Measurements from ENCODE around the gene IGSF22. TPM values are rescaled to one million over a fixed set of nuclear protein-coding genes. Genes with fewer than 3 reads are reported as not detected.

The IGSF22 gene
- total RNA-seq, 1 donor from 2014 or later = 7.3 TPM

GRCh38 chr11:18705651-18706281 lies 20.2 kb downstream of the IGSF22 start:
- Histone ChIP-seq H3K9ac (ENCODE audit: low read depth in 1 of 3, low read length in 3 of 3) (peak overlapping the region; percentile 51 to 72 (median 63)), H3K36me3 (ENCODE audit: control insufficient read depth in 3 of 3, insufficient read depth in 3 of 3, low read length in 3 of 3) (peaks cover 6 to 14% (median 12%) of the 10 kb centered on the region in 3 donors), H3K4me1 (ENCODE audit: control insufficient read depth in 3 of 3, insufficient read depth in 3 of 3, low read length in 3 of 3) (peaks cover 13 to 31% (median 27%) of the 10 kb centered on the region in 3 donors), H3K9me3 (ENCODE audit: control insufficient read depth in 3 of 3, low read length in 3 of 3) (no peaks in the 10 kb centered on the region), H3K27ac (ENCODE audit: low read depth, low read length) (no peak overlapping the region), H3K27me3 (ENCODE audit: control insufficient read depth in 3 of 3, insufficient read depth in 3 of 3, low read length in 3 of 3) (peaks cover 0 to 19% (median 9%) of the 10 kb centered on the region in 3 donors), H3K4me3 (ENCODE audit: low read length in 3 of 3) (peak overlapping the region; percentile 80 to 85 (median 80))

- Histone ChIP-seq H3K9ac (ENCODE audit: low read depth in 1 of 3, low read length in 3 of 3) (no peak overlapping the region), H3K36me3 (ENCODE audit: control insufficient read depth in 3 of 3, insufficient read depth in 3 of 3, low read length in 3 of 3) (peaks cover 6 to 14% (median 12%) of the 10 kb centered on the region in 3 donors), H3K27ac (ENCODE audit: low read depth, low read length) (no peak overlapping the region), H3K4me1 (ENCODE audit: control insufficient read depth in 3 of 3, insufficient read depth in 3 of 3, low read length in 3 of 3) (peaks cover 20 to 41% (median 37%) of the 10 kb centered on the region in 3 donors), H3K9me3 (ENCODE audit: control insufficient read depth in 3 of 3, low read length in 3 of 3) (no peaks in the 10 kb centered on the region), H3K27me3 (ENCODE audit: control insufficient read depth in 3 of 3, insufficient read depth in 3 of 3, low read length in 3 of 3) (peaks cover 0 to 17% (median 9%) of the 10 kb centered on the region in 3 donors), H3K4me3 (ENCODE audit: low read length in 3 of 3) (no peak overlapping the region)
These were observed 21.3 kb downstream of the IGSF22 start for GRCh38 chr11:18704698-18705097.

- peaks cover 25 to 47% (median 42%) of the 10 kb centered on the region in 3 donors for H3K4me1 ChIP-seq (ENCODE audit: control insufficient read depth in 3 of 3, insufficient read depth in 3 of 3, low read length in 3 of 3)
- peak overlapping the region in 1 of 3 donors; percentile 20 for H3K9ac ChIP-seq (ENCODE audit: low read depth in 1 of 3, low read length in 3 of 3)
- no peak overlapping the region for H3K4me3 ChIP-seq (ENCODE audit: low read length in 3 of 3)
- no peaks in the 10 kb centered on the region for H3K9me3 ChIP-seq (ENCODE audit: control insufficient read depth in 3 of 3, low read length in 3 of 3)
- H3K27me3 ChIP-seq (ENCODE audit: control insufficient read depth in 3 of 3, insufficient read depth in 3 of 3, low read length in 3 of 3) = peaks cover 0 to 17% (median 9%) of the 10 kb centered on the region in 3 donors
- H3K27ac ChIP-seq (ENCODE audit: low read depth, low read length) = no peak overlapping the region
- H3K36me3 ChIP-seq (ENCODE audit: control insufficient read depth in 3 of 3, insufficient read depth in 3 of 3, low read length in 3 of 3) = peaks cover 6 to 14% (median 12%) of the 10 kb centered on the region in 3 donors
These were observed 21.8 kb downstream of the IGSF22 start for GRCh38 chr11:18704045-18704645.

GRCh38 chr11:18703001-18703763 lies 22.8 kb downstream of the IGSF22 start:
- Histone ChIP-seq H3K9ac (ENCODE audit: low read depth in 1 of 3, low read length in 3 of 3) (no peak overlapping the region), H3K4me1 (ENCODE audit: control insufficient read depth in 3 of 3, insufficient read depth in 3 of 3, low read length in 3 of 3) (peaks cover 27 to 50% (median 46%) of the 10 kb centered on the region in 3 donors), H3K27ac (ENCODE audit: low read depth, low read length) (no peak overlapping the region), H3K36me3 (ENCODE audit: control insufficient read depth in 3 of 3, insufficient read depth in 3 of 3, low read length in 3 of 3) (peaks cover 6 to 14% (median 12%) of the 10 kb centered on the region in 3 donors), H3K4me3 (ENCODE audit: low read length in 3 of 3) (no peak overlapping the region), H3K9me3 (ENCODE audit: control insufficient read depth in 3 of 3, low read length in 3 of 3) (no peaks in the 10 kb centered on the region), H3K27me3 (ENCODE audit: control insufficient read depth in 3 of 3, insufficient read depth in 3 of 3, low read length in 3 of 3) (peaks cover 0 to 16% (median 9%) of the 10 kb centered on the region in 3 donors)

- Histone ChIP-seq H3K9me3 (ENCODE audit: control insufficient read depth in 3 of 3, low read length in 3 of 3) (no peaks in the 10 kb centered on the region), H3K4me3 (ENCODE audit: low read length in 3 of 3) (no peak overlapping the region), H3K4me1 (ENCODE audit: control insufficient read depth in 3 of 3, insufficient read depth in 3 of 3, low read length in 3 of 3) (peaks cover 26 to 49% (median 47%) of the 10 kb centered on the region in 3 donors), H3K36me3 (ENCODE audit: control insufficient read depth in 3 of 3, insufficient read depth in 3 of 3, low read length in 3 of 3) (peaks cover 6 to 14% (median 12%) of the 10 kb centered on the region in 3 donors), H3K27me3 (ENCODE audit: control insufficient read depth in 3 of 3, insufficient read depth in 3 of 3, low read length in 3 of 3) (peaks cover 0 to 5% (median 5%) of the 10 kb centered on the region in 3 donors), H3K27ac (ENCODE audit: low read depth, low read length) (no peak overlapping the region), H3K9ac (ENCODE audit: low read depth in 1 of 3, low read length in 3 of 3) (no peak overlapping the region)
These were observed 24.3 kb downstream of the IGSF22 start for GRCh38 chr11:18701614-18702216.

- H3K9me3 ChIP-seq (ENCODE audit: control insufficient read depth in 3 of 3, low read length in 3 of 3) = no peaks in the 10 kb centered on the region
- H3K9ac ChIP-seq (ENCODE audit: low read depth in 1 of 3, low read length in 3 of 3) = peak overlapping the region in 1 of 3 donors; percentile 84
- H3K36me3 ChIP-seq (ENCODE audit: control insufficient read depth in 3 of 3, insufficient read depth in 3 of 3, low read length in 3 of 3) = peaks cover 6 to 14% (median 12%) of the 10 kb centered on the region in 3 donors
- H3K27ac ChIP-seq (ENCODE audit: low read depth, low read length) = no peak overlapping the region
- H3K4me1 ChIP-seq (ENCODE audit: control insufficient read depth in 3 of 3, insufficient read depth in 3 of 3, low read length in 3 of 3) = peaks cover 23 to 42% (median 40%) of the 10 kb centered on the region in 3 donors
- no peak overlapping the region for H3K4me3 ChIP-seq (ENCODE audit: low read length in 3 of 3)
- no peaks in the 10 kb centered on the region for H3K27me3 ChIP-seq (ENCODE audit: control insufficient read depth in 3 of 3, insufficient read depth in 3 of 3, low read length in 3 of 3)
These were observed 25.1 kb downstream of the IGSF22 start for GRCh38 chr11:18700872-18701271.

- Histone ChIP-seq H3K27ac (ENCODE audit: low read depth, low read length) (peak overlapping the region; percentile 63), H3K9me3 (ENCODE audit: control insufficient read depth in 3 of 3, low read length in 3 of 3) (no peaks in the 10 kb centered on the region), H3K36me3 (ENCODE audit: control insufficient read depth in 3 of 3, insufficient read depth in 3 of 3, low read length in 3 of 3) (peaks cover 6 to 14% (median 12%) of the 10 kb centered on the region in 3 donors), H3K9ac (ENCODE audit: low read depth in 1 of 3, low read length in 3 of 3) (peak overlapping the region in 1 of 3 donors; percentile 84), H3K4me3 (ENCODE audit: low read length in 3 of 3) (peak overlapping the region in 1 of 3 donors; percentile 22), H3K4me1 (ENCODE audit: control insufficient read depth in 3 of 3, insufficient read depth in 3 of 3, low read length in 3 of 3) (peaks cover 18 to 37% (median 35%) of the 10 kb centered on the region in 3 donors), H3K27me3 (ENCODE audit: control insufficient read depth in 3 of 3, insufficient read depth in 3 of 3, low read length in 3 of 3) (no peaks in the 10 kb centered on the region)
These were observed 25.6 kb downstream of the IGSF22 start for GRCh38 chr11:18700375-18700774.

- Histone ChIP-seq H3K4me3 (ENCODE audit: low read length in 3 of 3) (peak overlapping the region; percentile 55 to 78 (median 66)), H3K36me3 (ENCODE audit: control insufficient read depth in 3 of 3, insufficient read depth in 3 of 3, low read length in 3 of 3) (peaks cover 6 to 14% (median 12%) of the 10 kb centered on the region in 3 donors), H3K9me3 (ENCODE audit: control insufficient read depth in 3 of 3, low read length in 3 of 3) (no peaks in the 10 kb centered on the region), H3K4me1 (ENCODE audit: control insufficient read depth in 3 of 3, insufficient read depth in 3 of 3, low read length in 3 of 3) (peaks cover 15 to 32% (median 31%) of the 10 kb centered on the region in 3 donors), H3K27ac (ENCODE audit: low read depth, low read length) (peak overlapping the region; percentile 63), H3K27me3 (ENCODE audit: control insufficient read depth in 3 of 3, insufficient read depth in 3 of 3, low read length in 3 of 3) (no peaks in the 10 kb centered on the region), H3K9ac (ENCODE audit: low read depth in 1 of 3, low read length in 3 of 3) (peak overlapping the region in 2 of 3 donors; percentile 72 to 84)
These were observed 26.1 kb downstream of the IGSF22 start for GRCh38 chr11:18699848-18700261.

GRCh38 chr11:18699269-18699596 lies 26.8 kb downstream of the IGSF22 start:
- no peaks in the 10 kb centered on the region for H3K27me3 ChIP-seq (ENCODE audit: control insufficient read depth in 3 of 3, insufficient read depth in 3 of 3, low read length in 3 of 3)
- peaks cover 6 to 14% (median 12%) of the 10 kb centered on the region in 3 donors for H3K36me3 ChIP-seq (ENCODE audit: control insufficient read depth in 3 of 3, insufficient read depth in 3 of 3, low read length in 3 of 3)
- peaks cover 15 to 31% (median 27%) of the 10 kb centered on the region in 3 donors for H3K4me1 ChIP-seq (ENCODE audit: control insufficient read depth in 3 of 3, insufficient read depth in 3 of 3, low read length in 3 of 3)
- H3K9me3 ChIP-seq (ENCODE audit: control insufficient read depth in 3 of 3, low read length in 3 of 3) = no peaks in the 10 kb centered on the region
- H3K4me3 ChIP-seq (ENCODE audit: low read length in 3 of 3) = peak overlapping the region; percentile 55 to 78 (median 66)
- peak overlapping the region; percentile 27 to 84 (median 72) for H3K9ac ChIP-seq (ENCODE audit: low read depth in 1 of 3, low read length in 3 of 3)
- H3K27ac ChIP-seq (ENCODE audit: low read depth, low read length) = peak overlapping the region; percentile 63
